Stimulated activated naive CD4-positive, alpha-beta T cell treated with Interleukin-2 at 50 U/mL for 16 hours (primary cell): ENCODE measurements around the gene CYP4A11.
"Not testable (repeated sequence)": the region's sequence is repeated elsewhere in the genome, so short reads cannot be mapped to it uniquely, and the experiment has no call there.

Source experiments
- DNase-seq: peaks from one replicate; lab custom pipeline; 2025; lab: John Stamatoyannopoulos, UW

CYP4A11 gene, protein sequence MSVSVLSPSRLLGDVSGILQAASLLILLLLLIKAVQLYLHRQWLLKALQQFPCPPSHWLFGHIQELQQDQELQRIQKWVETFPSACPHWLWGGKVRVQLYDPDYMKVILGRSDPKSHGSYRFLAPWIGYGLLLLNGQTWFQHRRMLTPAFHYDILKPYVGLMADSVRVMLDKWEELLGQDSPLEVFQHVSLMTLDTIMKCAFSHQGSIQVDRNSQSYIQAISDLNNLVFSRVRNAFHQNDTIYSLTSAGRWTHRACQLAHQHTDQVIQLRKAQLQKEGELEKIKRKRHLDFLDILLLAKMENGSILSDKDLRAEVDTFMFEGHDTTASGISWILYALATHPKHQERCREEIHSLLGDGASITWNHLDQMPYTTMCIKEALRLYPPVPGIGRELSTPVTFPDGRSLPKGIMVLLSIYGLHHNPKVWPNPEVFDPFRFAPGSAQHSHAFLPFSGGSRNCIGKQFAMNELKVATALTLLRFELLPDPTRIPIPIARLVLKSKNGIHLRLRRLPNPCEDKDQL

DNA sequence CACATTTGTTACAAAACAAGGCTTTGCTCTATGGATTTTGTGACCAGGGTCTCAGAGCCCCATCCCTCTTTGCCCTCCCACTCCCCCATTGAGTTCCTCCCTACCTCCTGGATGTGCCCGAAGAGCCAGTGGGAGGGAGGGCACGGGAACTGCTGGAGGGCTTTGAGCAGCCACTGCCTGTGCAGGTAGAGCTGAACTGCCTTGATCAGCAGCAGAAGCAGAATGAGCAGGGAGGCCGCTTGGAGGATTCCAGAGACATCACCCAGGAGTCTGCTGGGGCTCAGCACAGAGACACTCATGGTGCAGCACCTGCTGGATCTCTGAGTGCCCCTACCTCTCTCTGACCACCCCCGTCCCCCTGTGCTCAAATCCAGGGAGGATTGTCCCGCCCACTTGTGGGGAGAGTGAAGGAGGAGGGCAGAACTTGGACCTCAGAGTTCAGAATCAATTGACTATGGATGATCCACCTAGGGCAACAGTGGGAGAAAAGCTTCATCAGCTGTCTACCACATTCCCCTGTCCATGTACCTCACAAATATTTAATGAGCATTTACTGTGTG, at the start of gene CYP4A11:
TSS of gene CYP4A11 (minus strand) at position 342 of the 560 bp plus-strand sequence. CDS start at position 299, 43 bp downstream.
- no peak for DNase-seq

DNA sequence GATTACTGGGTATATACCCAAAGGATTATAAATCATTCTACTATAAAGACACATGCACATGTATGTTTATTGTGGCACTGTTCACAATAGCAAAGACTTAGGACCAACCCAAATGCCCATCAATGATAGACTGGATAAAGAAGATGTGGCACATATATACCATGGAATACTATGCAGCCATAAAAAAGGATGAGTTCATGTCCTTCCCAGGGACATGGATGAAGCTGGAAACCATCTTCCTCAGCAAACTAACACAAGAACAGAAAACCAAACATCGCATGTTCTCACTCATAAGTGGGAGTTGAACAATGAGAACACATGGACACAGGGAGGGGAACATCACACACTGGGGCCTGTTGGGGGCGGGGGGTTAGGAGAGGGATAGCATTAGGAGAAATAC, 49.3 kb upstream of the CYP4A11 start:
- not testable (repeated sequence) for DNase-seq

DNA sequence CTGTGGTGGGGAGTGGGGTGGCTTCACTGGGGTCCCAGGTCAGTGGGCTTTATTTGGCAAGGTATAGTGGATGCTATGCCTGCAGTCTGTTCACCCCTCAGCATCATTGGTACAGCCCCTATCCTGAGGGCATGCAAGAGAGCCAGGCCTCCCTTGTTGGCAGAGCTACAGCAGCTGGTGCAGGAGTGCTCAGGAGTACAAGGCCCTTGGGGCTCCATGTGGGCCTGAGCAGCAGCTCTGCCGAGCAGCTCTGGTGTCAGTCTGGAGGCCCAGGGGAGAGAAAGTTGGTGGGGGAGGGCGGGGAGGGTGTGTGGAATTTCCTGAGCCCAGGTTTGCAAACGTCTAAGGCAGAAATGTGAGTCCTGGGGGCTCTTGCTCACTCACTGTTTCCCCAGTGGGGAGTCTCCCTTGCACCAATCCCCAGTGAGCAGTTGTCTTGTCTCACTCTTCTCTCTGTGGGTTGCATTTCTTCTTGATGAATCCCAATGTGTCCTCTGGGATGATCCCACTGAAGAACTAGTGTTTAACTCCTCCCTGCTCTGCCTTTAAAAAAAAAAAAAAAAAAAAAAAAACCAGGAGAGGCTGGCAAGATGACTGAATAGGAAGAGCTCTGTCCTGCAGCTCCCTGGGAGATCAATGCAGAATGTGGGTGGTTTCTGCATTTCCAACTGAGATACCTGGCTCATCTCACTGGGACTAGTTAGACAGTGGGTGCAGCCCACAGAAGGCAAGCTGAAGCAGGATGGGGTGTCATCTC, 42.7 kb upstream of the CYP4A11 start:
- no peak for DNase-seq

DNA sequence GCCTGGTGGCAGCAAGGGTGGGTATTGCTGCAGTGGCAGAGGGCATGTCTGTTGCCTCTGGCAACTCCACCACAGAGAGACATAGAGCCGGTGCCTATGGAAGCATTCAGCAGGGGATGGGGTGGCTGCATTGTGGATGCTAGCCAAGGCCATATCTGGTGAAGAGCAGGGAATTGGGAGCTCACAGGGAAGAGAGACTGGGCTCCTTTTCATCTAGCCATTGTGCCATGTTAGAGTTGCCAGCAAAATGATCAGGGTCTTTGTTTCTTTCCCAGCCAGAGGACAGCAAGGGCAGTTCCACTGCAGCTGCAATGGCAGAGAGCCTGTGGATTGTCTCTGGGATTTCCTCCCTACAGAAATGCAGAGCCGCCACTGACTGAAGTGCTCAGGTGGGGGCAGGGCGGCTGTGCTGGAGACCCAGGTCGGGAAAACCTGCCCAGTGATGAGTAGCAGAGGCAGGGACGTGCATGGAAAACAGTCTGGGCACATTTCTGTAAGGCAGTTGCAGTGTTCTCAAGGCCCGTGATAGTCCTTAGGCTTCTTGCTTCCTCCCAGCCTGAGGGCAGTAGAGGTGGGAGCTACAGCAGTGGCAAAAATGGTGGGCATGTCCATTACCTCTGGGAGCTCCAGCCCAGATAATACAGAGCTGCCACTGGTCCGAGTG, 42.0 kb upstream of the CYP4A11 start:
- no peak for DNase-seq

DNA sequence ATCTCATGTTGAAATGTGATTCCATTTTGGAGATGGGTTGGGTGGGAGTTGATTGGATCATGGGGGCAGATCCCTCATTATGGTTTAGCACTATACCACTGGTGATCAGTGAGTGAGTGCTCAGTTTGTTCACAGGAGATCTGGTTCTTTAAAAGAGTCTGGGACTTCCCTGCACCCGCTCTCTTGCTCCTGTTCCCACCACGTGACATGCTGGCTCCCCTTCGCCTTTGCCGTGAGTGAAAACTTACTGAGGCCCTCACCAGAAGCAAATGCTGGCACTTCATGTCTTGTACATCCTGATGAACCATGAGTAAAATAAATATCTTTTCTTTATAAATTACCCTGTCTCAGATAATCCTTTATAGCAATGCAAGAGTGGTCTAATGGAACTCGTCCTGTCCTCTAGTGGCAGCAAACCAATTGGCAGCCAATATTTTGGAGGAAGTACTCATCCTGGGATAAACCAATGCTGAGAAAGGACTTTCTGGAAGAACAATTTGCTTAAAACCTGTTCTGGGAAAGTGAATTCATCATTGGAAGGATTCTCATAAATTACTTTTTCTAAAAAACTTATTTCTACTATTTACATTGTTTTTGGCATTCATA, 27.8 kb upstream of the CYP4A11 start:
- no peak for DNase-seq

DNA sequence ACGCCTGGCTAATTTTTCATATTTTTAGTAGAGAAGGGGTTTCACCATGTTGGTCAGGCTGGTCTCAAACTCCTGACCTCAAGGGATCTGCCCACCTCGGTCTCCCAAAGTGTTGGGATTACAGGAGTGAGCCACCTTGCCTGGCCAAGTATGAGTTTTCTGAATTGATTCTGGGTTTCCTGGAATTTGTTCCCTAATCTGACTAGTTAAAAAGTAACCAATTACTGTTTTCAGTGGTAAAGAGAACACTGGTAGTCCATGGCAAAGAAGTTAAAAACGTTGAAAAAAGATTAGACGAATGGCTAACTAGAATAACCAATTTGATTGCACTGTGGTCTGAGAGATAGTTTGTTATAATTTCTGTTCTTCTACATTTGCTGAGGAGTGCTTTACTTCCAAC, 21.0 kb upstream of the CYP4A11 start:
- not testable (repeated sequence) for DNase-seq

DNA sequence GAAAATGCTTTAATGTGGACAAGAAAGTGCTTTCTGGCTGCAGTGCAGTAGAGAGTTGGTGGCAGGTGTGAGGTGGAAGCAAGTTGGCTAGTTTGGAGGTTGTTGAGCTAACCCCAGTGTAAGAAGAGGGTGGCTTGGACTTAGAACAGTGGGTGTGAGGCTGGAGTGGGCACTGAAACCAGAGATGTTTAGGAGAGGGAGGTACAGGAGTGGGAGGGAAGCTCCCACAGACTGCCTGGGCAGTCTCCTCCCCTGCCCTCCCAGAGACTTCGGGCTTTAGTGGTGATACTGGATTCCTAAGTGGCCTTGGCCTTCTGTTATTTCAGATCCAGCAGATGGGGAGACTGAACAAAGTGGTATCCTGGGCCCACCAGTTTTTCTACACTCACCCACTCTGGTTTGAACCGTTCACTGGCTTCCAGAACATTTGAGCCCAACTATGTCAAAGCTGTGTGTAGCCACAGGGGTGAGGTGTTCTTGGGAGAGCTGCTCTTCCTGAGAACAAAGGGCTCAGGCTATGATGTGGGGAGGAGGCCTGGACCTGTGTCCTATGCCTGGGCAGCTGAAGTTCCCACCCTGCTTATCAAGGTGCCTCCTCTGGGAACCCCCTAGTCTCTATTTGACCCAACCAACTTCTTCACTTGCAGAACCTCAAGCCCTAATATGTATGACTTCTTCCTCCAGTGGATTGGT, 19.9 kb upstream of the CYP4A11 start:
- no peak for DNase-seq

DNA sequence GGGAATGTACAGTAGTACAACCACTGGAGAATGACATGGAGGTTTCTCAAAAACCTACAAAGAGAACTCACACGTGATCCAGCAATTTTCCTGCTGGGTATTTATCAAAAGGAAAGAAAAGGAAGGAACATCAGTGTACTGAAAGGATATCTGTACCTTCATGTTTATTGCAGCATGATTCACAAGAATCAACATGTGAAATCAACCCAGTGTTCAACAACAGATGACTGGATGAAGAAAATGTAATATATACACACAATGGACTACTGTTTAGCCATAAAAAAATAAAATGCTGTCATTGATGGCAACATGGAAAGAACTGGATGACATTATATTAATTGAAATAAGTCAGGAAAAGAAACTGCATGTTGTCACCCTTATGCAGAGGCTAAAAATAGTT, 19.0 kb upstream of the CYP4A11 start:
- DNase-seq: no peak

DNA sequence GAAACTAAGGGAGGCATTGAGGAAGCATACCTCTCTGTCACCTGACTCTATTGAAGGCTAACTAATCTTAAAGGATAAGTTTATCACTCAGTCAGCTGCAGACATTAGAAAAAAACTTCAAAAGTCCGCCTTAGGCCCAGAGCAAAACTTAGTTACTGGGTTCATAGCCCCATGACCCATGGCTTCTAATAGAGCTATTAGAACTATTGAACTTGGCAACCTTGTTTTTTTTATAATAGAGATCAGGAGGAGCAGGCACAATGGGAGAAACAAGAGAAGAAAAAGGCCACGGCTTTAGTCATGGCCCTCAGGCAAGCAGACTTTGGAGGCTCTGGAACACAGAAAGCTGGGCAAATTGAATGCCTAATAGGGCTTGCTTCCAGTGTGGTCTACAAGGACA, 13.8 kb upstream of the CYP4A11 start:
- DNase-seq: not testable (repeated sequence)

DNA sequence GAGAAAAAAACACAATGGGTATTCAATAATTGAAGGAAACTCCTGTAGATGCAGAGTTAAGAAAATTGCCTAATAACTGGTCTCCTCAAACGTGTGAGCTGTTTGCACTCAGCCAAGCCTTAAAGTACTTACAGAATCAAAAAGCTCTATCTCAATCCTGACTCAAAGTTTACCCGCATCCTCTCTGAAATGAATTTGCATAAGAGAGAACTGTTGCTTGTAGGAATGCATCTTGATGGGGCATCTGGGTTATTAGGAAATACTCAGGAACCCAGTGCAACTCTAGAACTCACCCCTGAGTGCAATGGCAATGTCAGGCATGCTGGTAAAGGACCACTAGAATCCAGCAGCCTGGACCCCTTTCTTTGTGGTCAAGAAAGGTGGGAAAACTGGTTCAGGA, 12.6 kb upstream of the CYP4A11 start:
- not testable (repeated sequence) for DNase-seq

DNA sequence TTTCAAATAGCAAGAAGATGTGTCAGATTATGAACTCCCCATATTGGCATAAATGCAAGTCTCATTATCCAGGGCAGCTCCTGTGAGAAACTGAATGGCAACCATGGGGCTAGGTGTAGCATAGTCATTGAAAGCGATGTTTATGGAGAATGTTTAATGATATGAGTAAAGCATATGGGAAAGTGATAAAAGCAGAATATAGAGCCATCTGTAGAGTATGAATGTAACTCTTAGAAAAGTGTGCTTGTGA, 8.1 kb upstream of the CYP4A11 start:
- DNase-seq: not testable (repeated sequence)

DNA sequence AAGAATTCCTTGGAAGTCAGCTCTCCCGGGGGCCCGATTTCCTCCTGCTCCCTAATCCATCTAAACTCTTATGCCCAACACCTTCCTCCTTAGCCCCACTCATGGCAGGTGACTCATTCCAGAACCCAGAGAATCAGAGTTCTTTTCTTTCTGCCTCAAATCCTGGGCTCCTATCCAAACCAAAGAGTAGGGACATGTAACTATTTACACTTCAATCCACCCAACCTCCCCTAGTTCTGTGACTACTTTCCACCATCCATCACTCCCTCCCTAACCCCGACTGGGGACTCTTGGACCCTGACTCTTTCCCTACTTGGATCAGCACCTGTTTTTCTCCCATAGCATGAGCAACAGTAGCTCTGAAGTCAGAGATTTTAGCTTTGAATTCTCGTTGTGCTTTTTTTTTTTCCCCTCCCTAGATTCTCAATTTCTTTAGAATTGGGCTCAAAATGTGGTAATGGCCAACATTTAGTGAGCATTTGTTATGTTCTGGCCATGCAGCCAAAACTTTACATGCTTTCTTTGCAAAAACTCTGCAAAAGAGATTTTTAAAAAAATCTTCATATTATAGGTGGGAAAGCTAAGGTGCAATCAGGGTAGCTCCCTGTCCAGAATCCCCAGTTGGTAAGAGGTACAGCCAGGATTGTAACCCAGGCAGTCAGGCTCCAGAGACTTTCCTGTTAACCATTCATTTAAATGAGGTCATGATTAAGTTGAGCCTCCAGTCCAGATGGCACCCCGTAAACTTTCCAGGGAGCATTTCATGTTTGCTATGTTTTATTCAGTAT, 7.5 kb upstream of the CYP4A11 start:
- DNase-seq: no peak

DNA sequence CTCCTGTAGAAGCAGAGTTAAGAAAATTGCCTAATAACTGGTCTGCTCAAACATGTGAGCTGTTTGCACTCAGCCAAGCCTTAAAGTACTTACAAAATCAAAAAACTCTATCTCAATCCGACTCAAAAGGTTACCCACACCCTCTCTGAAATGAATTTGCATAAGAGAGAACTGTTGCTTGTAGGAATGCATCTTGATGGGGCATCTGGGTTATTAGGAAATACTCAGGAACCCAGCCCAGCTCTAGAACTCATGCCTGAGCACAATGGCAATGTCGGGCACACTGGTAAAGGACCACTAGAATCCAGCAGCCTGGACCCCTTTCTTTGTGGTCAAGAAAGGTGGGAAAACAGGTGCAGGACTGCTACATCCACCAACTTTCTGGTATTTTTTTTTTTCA, 6.4 kb upstream of the CYP4A11 start:
- not testable (repeated sequence) for DNase-seq

DNA sequence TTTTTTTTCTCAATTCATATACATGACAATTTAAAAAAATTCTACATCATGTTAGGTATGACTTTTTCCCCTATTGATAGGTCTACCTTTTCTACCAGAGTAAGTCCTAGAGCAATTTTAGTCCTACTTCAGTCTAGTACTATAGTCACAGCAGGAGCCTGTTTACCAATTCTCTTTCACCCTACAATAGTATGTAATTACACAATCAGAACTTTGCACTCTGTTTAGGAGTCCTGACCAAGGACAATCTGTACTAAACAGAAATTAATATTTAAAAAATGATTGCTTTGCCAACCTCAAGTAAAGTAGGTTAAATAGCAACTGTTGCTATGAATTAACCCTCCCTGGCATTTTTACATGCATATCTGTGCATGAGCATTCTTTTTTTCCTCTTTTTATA, 810 bp upstream of the CYP4A11 start:
- no peak for DNase-seq

DNA sequence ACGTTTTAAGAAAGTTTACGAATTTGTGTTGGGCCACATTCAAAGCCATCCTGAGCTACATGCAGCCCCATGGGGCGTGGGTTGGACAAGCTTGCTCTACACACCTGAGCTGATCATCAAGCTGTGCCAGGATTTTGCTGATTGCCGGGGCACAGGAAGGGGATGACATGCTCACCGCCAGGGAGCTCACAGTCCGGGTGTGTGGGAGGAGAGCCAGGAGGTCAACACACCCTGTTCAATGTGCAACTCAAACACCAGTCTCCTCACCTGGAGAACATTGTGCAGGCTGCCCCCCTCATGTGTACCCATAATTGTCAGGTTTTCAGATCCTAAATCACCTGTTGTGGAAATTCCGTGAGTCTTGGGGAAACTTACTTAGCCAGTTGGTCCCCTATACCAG, 969 bp downstream of the CYP4A11 start:
- no peak for DNase-seq

DNA sequence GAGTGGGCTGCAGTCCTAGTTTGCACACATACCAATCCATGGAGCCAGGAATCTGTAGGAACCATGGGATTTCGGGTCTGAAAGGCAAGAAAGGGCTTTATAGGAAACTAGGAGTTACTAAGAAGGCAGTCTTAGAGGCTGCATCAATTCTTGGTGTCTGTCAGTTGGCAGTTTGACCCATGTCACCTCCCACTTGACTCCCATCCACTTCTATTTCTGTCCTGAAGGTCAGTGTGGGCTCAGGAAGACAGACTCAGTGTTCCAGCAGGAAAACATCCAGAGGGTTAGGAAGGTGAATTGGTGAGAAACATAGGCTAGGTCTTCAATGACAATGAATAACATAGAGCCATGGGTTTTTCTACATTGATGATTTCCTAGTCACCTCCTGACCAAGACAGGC, 4.0 kb downstream of the CYP4A11 start:
- DNase-seq: no peak

DNA sequence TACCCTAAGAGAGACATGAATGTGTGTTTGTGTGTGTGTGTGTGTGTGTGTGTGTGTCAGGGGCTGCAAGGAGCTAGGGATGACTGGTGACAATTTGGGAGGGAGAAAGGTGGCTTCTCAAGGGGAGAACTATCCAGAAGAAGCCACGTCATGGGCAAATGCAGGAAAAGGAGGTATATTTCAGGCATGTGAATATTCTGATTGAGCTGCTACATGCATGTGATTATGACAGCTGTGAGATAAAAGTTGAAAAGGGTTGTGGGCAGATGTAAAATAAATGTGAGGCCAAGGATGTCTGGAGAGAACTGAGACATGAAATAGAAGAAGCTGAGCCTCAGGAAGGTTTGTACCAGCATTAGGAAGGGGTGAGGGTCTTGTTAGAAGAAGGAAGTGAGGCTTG, 4.5 kb downstream of the CYP4A11 start:
- DNase-seq: no peak

DNA sequence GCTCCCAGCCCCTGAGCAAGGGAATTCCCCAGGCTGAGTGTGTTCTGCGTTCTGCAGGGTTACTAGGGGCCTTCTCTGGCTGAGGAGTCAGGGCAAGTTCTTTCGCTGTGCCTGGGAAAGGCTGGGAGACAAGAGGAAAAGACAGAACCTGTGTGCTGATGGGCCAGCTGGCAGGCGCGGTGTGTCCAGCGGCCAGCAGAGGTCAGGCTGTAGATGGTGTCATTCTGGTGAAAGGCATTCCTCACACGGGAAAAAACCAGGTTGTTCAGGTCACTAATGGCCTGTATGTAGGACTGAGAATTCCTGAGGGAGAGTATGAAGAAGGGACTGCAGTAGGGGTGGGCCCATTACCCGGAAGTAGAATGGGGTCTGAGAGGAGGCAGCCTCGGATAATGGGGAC, 6.4 kb downstream of the CYP4A11 start:
- not testable (repeated sequence) for DNase-seq

DNA sequence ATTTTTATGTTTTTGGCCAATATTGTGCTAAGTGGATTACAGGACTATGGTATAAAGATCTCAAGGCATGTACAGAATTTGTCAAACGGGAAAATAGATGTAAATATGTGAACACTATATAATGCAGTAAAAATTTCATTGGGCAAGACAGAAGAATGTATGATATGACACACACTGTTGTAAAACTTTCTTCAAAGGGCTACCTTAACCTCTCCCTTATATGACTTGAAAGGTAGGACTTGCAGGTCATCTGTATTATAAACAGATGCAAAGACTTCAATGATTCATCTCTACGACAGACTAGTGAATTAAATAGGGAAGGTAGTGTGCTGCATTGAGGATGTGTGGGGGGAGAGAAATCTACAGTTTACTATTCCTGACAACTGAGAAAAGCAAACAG, 9.3 kb downstream of the CYP4A11 start:
- not testable (repeated sequence) for DNase-seq

DNA sequence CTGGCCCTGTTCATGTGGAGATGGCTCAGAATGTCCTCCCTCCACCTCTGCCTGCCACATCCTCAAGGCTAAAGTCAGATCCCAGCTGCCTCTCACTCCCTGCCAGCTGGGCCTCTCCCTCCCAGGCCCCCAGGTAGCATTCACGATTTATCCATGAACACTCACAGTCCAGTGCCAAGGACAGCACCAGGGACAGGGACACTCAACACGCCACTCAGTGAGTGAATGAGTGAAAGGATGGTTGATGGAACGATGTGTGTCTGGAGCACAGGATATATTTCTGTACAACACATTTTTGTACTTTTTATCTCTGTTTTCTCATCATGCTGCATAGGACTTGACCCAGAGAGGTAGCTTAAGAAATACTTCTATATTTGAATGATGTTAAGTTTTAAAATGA, 10.1 kb downstream of the CYP4A11 start:
- DNase-seq: no peak
